GM12878 (cell line): Measurements from ENCODE around the gene NRM. TPM values are rescaled to one million over a fixed set of nuclear protein-coding genes. Genes with fewer than 3 reads are reported as not detected.

Source experiments
- ATAC-seq: fragments of 200-7000 bp; cut with Tn5 transposase; 3 replicates; pipeline ENCODE4 v1.9.1; 2020; ENCODE audit warnings: mild to moderate bottlenecking, moderate library complexity
- BruUV-seq: library from RNA; stranded (reverse); fragments of 400-500 nt; replicated peaks from 2 replicates; lab custom pipeline; 2021; lab: Mats Ljungman, UMichigan
- CTCF ChIA-PET: fragments of 300-600 bp; sonication (Branson Sonifier 250); formaldehyde crosslinking; extraction: SDS; loops from one replicate; lab custom pipeline; 2021; ENCODE audit warnings: inconsistent platforms; lab: Yijun Ruan, JAX
- POLR2A ChIA-PET: fragments of 350-600 bp; formaldehyde crosslinking; extraction: SDS; loops from one replicate; lab custom pipeline; 2021; ENCODE audit warnings: inconsistent platforms; lab: Charles Lee
- RAD21 ChIA-PET: fragments of 300-600 bp; sonication (Branson Sonifier 250); formaldehyde crosslinking; loops from one replicate; lab custom pipeline; 2023; ENCODE audit warnings: antibody characterized with exemption; ENCODE audit not compliant: unreplicated experiment; lab: Charles Lee
- SMC1A ChIA-PET: fragments of 300-600 bp; sonication (Branson Sonifier 250); formaldehyde crosslinking; loops from one replicate; lab custom pipeline; 2023; ENCODE audit not compliant: unreplicated experiment, uncharacterized antibody; lab: Charles Lee
- DNase-seq: peaks from one replicate; pipeline ENCODE4 v3.0.0-alpha.2; 2011; ENCODE audit warnings: low read depth, low spot score
- FAIRE-seq: peaks from 3 replicates; lab custom pipeline; 2011; peaks lifted over from hg19 to GRCh38; lab: Jason Lieb, UNC
- H2AFZ ChIP-seq: 2 replicates; pipeline ENCODE4 v1.6.0; 2011; ENCODE audit warnings: low read depth, low read length, control low read depth; ENCODE audit not compliant: control insufficient read depth
- H3K27ac ChIP-seq: 2 replicates; pipeline ENCODE4 v1.5.1; 2011; ENCODE audit warnings: control low read depth; ENCODE audit not compliant: control insufficient read depth, insufficient read depth
- H3K27me3 ChIP-seq, 2 experiments: replicated peaks in 1 of 2; 2 replicates each; pipeline versions ENCODE4 v1.6.0 to v1.6.1; 2011; ENCODE audit warnings: low read length in 1 of 2; ENCODE audit not compliant: control insufficient read depth in 2 of 2, insufficient read depth in 2 of 2
- H3K36me3 ChIP-seq, 2 experiments: 2 replicates each; pipeline ENCODE4 v1.5.1; 2011; ENCODE audit warnings: low read length in 1 of 2; ENCODE audit not compliant: control insufficient read depth in 2 of 2, insufficient read depth in 2 of 2
- H3K4me1 ChIP-seq: 2 replicates; pipeline ENCODE4 v1.6.1; 2011; ENCODE audit warnings: mild to moderate bottlenecking, low read length, moderate library complexity, mixed read lengths; ENCODE audit not compliant: control insufficient read depth, insufficient read depth
- H3K4me2 ChIP-seq: 2 replicates; pipeline ENCODE4 v1.6.0; 2011; ENCODE audit warnings: control low read depth; ENCODE audit not compliant: control insufficient read depth, insufficient read depth
- H3K4me3 ChIP-seq: fragments of 200-600 bp; sonication (generic); 2 replicates; pipeline ENCODE4 v1.5.1; 2016
- H3K79me2 ChIP-seq: 2 replicates; pipeline ENCODE4 v1.6.0; 2011; ENCODE audit warnings: low read length; ENCODE audit not compliant: control insufficient read depth, insufficient read depth
- H3K9ac ChIP-seq: 2 replicates; pipeline ENCODE4 v1.8.0; 2011; ENCODE audit warnings: low read length, control low read depth, mixed read lengths; ENCODE audit not compliant: control insufficient read depth, insufficient read depth
- H3K9me3 ChIP-seq: replicated peaks from 3 replicates; pipeline ENCODE4 v1.5.1; 2011; ENCODE audit warnings: mild to moderate bottlenecking, low read length; ENCODE audit not compliant: control insufficient read depth, insufficient read depth
- H4K20me1 ChIP-seq: 2 replicates; pipeline ENCODE4 v1.6.0; 2011; ENCODE audit not compliant: control insufficient read depth, insufficient read depth
- CBX5 ChIP-seq: sonication (generic); IDR thresholded peaks from 2 replicates; pipeline ENCODE4 v1.6.1; 2016; ENCODE audit warnings: low read depth, moderate library complexity, mild to moderate bottlenecking, inconsistent platforms
- EED ChIP-seq: sonication (generic); IDR thresholded peaks from 2 replicates; pipeline ENCODE4 v1.6.1; 2016; ENCODE audit warnings: antibody characterized with exemption, low read depth
- GATAD2B ChIP-seq: fragments of 450-650 bp; conservative IDR thresholded peaks from 2 replicates; pipeline ENCODE4 v1.6.1; 2017; ENCODE audit warnings: low read depth, mild to moderate bottlenecking, moderate library complexity
- HDAC2 ChIP-seq: fragments of 200-600 bp; sonication (generic); IDR thresholded peaks from 2 replicates; pipeline ENCODE4 v1.6.1; 2017
- IKZF1 ChIP-seq: fragments of 450-650 bp; conservative IDR thresholded peaks from 2 replicates; pipeline ENCODE4 v1.6.1; 2017; ENCODE audit warnings: antibody characterized with exemption, mild to moderate bottlenecking
- KLF5 ChIP-seq: fragments of 450-650 bp; IDR thresholded peaks from 2 replicates; pipeline ENCODE4 v1.6.1; 2014; ENCODE audit warnings: mild to moderate bottlenecking; ENCODE audit not compliant: partially characterized antibody
- LARP7 ChIP-seq: fragments of 450-650 bp; IDR thresholded peaks from 2 replicates; pipeline ENCODE4 v1.6.1; 2017; ENCODE audit warnings: mild to moderate bottlenecking
- NR2C1 ChIP-seq: fragments of 450-650 bp; IDR thresholded peaks from 2 replicates; pipeline ENCODE4 v1.6.1; 2017; ENCODE audit warnings: antibody characterized with exemption, mild to moderate bottlenecking, moderate library complexity
- RB1 ChIP-seq: fragments of 450-650 bp; formaldehyde crosslinking; IDR thresholded peaks from 2 replicates; pipeline ENCODE4 v1.6.1; 2017; ENCODE audit warnings: mild to moderate bottlenecking, borderline replicate concordance
- SMARCA5 ChIP-seq: fragments of 450-650 bp; IDR thresholded peaks from 2 replicates; pipeline ENCODE4 v1.6.1; 2017; ENCODE audit warnings: mild to moderate bottlenecking
- SMC3 ChIP-seq: IDR thresholded peaks from 2 replicates; pipeline ENCODE4 v1.6.1; 2011; ENCODE audit warnings: low read length, improper control_type of control experiment, borderline replicate concordance
- STAT3 ChIP-seq: IDR thresholded peaks from 2 replicates; pipeline ENCODE4 v1.6.1; 2011; ENCODE audit warnings: low read depth, low read length, improper control_type of control experiment
- WGBS: methylation state at CpG from one replicate; pipeline ENCODE4 v1.1.6; 2016; ENCODE audit warnings: low lambda C conversion rate; ENCODE audit not compliant: insufficient replicate concordance, insufficient coverage; ENCODE audit errors: missing lambda C conversion rate; 5-methylcytosine and 5-hydroxymethylcytosine counted together
- in situ Hi-C: fragments of 300-500 bp; cut with MboI; formaldehyde crosslinking; loops from 9 replicates; pipeline ENCODE4 v1.14.3; 2018; ENCODE audit warnings: mixed read lengths
- intact Hi-C: fragments of 100-400 bp; cut with micrococcal nuclease; formaldehyde crosslinking; loops from one replicate; pipeline ENCODE4 v1.14.2; 2022; ENCODE audit not compliant: unreplicated experiment
- polyA plus RNA-seq, 11 experiments: library from polyadenylated mRNA; depleted of rRNA in 4 of 11; unstranded in 6 of 11; stranded (reverse) in 5 of 11; fragments of >200 nt; fragmentation: Nextera tagmentation in 4 of 11; fragmentation: Illumina TruSeq in 1 of 11; extraction: Ambion mirVana in 4 of 11; extraction: Trizol in 1 of 11; gene quantifications; 1 replicate in 1 of 11; 2 replicates in 10 of 11; pipeline versions ENCODE4 v1.2.1 to v1.2.3, GENCODE V29; 2011 to 2016; ENCODE audit warnings: inconsistent platforms in 2 of 11, missing spikeins in 2 of 11, low read depth in 1 of 11
- total RNA-seq, 4 experiments: library from RNA; depleted of rRNA in 3 of 4; stranded (reverse); fragments of >200 nt in 3 of 4; fragmentation: Illumina TruSeq in 1 of 4; extraction: Trizol in 1 of 4; gene quantifications; 2 replicates each; pipeline versions ENCODE4 v1.2.1 to v1.2.3, GENCODE V29; 2013 to 2021
- TF ChIP-seq, protein P1 (sequence below), 3 experiments: IDR thresholded peaks in 2 of 3; conservative IDR thresholded peaks in 1 of 3; 2 replicates each; pipeline ENCODE4 v1.5.1; 2011; ENCODE audit warnings: low read depth in 3 of 3, low read length in 3 of 3, mild to moderate bottlenecking in 3 of 3, control low read depth in 2 of 3, moderate library complexity in 2 of 3, inconsistent platforms in 1 of 3, mixed read lengths in 1 of 3; ENCODE audit not compliant: control insufficient read depth in 2 of 3, insufficient read depth in 1 of 3; ENCODE audit errors: extremely low read depth in 1 of 3
- TF ChIP-seq, protein P2 (sequence below): fragments of 450-650 bp; IDR thresholded peaks from 2 replicates; pipeline ENCODE4 v1.6.1; 2017; ENCODE audit warnings: antibody characterized with exemption, mild to moderate bottlenecking, moderate library complexity
- TF ChIP-seq, protein P3 (sequence below): fragments of 450-650 bp; IDR thresholded peaks from 2 replicates; pipeline ENCODE4 v1.6.1; 2017; ENCODE audit warnings: low read depth, mild to moderate bottlenecking, moderate library complexity

NRM gene
- total and polyA plus RNA-seq, 10 of the 15 experiments (the other 5 are each of a cell fraction or from before 2014, with no cell fraction given) = 15.4 to 46.7 (median 29.0) TPM

DNA sequence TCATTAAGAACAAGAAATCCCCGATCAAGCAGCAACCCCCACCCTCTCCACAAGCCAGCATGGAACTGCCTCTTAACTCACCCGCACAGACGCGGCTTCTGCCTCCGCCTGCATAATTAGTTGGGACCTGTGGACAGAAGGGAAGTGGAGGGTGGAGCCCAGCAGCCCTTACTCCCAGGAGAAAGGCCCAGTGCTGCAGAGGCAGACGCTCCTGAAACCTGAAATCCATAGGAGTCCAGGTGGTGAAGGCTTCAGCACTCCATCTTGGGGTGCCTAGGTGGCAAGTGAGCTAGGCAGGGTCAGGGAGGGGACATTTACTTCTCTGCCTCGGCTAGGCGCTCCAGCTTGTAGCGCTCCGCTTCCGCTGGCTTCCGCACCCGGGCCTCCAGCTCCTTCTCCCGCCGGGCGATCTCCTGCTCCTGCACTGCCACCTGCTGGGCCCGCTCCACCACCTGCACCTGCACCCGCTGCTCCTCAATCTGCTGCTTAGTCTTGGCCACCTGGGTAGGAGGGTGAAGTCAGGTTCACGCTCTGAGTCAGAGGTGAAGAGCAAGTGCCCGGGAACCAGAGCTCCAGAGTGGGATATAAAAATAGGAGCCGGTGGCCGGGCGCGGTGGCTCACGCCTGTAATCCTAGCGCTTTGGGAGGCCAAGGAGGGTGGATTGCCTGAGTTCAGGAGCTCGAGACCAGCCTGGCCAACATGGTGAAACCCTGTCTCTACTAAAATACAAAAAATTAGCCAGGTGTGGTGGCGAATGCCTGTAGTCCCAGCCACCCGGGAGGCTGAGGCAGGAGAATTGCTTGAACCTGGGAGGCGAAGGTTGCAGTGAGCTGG is 40.0 kb upstream of the NRM start:
- Histone ChIP-seq H3K36me3 (peaks cover 12% of the 10 kb centered on the region in 2 experiments; a peak in 3 of 4 replicates), H3K9ac (no peak overlapping the region), H3K27ac (peak overlapping the region; percentile 32; the same call in 1 of the 2 replicates), H3K4me1 (peaks cover 13% of the 10 kb centered on the region), H2AFZ (peak overlapping the region; percentile 52), H3K4me2 (peak overlapping the region; percentile 74), H3K79me2 (peaks cover 2% of the 10 kb centered on the region), H3K27me3 (no peaks in the 10 kb centered on the region), H3K4me3 (no peak overlapping the region), H4K20me1 (peaks cover 1% of the 10 kb centered on the region; the same call in 1 of the 2 replicates), H3K9me3 (no peaks in the 10 kb centered on the region)
- POLR2A ChIA-PET = interaction anchor here (0.6 to 4.4 kb wide), 15 partner anchors 9 to 152 kb away, joined by 3 to 36 read pairs (median 4); partner anchors contain the start of genes MDC1 and NRM
- CTCF ChIA-PET = interaction anchor here (0.7 to 22.7 kb wide), 62 partner anchors 9 to 517 kb away, joined by 3 to 487 read pairs (median 6); partner anchors contain the start of genes ATAT1, DHX16, FLOT1 and GTF2H4
- SMC1A ChIA-PET = interaction anchor here (0.6 to 17.7 kb wide), 35 partner anchors 10 to 357 kb away, joined by 3 to 265 read pairs (median 4); partner anchors contain the start of genes DHX16, FLOT1, MDC1 and MRPS18B
- in situ Hi-C loops (loop anchor here (5.0 kb wide), 1 partner anchor 249 kb away; no protein-coding TSS in a partner anchor), intact Hi-C loops (loop anchor here (2.0 kb wide), 2 partner anchors 52 to 248 kb away; no protein-coding TSS in a partner anchor)
- RAD21 ChIA-PET = interaction anchor here (0.5 to 12.8 kb wide), 29 partner anchors 9 to 543 kb away, joined by 3 to 232 read pairs (median 5); partner anchors contain the start of genes DHX16, FLOT1, IER3 and MDC1
- WGBS = 18% methylated on average over 30 of the region's 30 CpGs
- FAIRE-seq = peak; percentile 76
- no peak for DNase-seq
- BruUV-seq = no TSS peak
- ATAC-seq = peak; percentile 87
- peak; percentile 73 for TF ChIP-seq IKZF1
- no peak for TF ChIP-seq HDAC2
- TF ChIP-seq KLF5 = peak; percentile 19
- no peak for TF ChIP-seq NR2C1
- TF ChIP-seq EED = peak; percentile 72; the same call in 1 of the 2 replicates
- no peak for TF ChIP-seq CBX5
- TF ChIP-seq, protein P1, sequence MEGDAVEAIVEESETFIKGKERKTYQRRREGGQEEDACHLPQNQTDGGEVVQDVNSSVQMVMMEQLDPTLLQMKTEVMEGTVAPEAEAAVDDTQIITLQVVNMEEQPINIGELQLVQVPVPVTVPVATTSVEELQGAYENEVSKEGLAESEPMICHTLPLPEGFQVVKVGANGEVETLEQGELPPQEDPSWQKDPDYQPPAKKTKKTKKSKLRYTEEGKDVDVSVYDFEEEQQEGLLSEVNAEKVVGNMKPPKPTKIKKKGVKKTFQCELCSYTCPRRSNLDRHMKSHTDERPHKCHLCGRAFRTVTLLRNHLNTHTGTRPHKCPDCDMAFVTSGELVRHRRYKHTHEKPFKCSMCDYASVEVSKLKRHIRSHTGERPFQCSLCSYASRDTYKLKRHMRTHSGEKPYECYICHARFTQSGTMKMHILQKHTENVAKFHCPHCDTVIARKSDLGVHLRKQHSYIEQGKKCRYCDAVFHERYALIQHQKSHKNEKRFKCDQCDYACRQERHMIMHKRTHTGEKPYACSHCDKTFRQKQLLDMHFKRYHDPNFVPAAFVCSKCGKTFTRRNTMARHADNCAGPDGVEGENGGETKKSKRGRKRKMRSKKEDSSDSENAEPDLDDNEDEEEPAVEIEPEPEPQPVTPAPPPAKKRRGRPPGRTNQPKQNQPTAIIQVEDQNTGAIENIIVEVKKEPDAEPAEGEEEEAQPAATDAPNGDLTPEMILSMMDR (IDR thresholded peaks at IDR 0.05 in 2 of 3, conservative IDR thresholded peaks at IDR 0.05 in 1 of 3; ENCODE audit: control insufficient read depth in 2 of 3, extremely low read depth in 1 of 3, insufficient read depth in 1 of 3, low read depth in 3 of 3, low read length in 3 of 3) = peak; percentile 83 to 96 (median 90)
- TF ChIP-seq LARP7 = peak; percentile 68
- peak; percentile 55; the same call in 1 of the 2 replicates for TF ChIP-seq STAT3
- peak; percentile 88; the same call in 1 of the 2 replicates for TF ChIP-seq SMARCA5
- TF ChIP-seq SMC3 = peak; percentile 85
- TF ChIP-seq RB1 = peak; percentile 84; the same call in 1 of the 2 replicates
- TF ChIP-seq, protein P2, sequence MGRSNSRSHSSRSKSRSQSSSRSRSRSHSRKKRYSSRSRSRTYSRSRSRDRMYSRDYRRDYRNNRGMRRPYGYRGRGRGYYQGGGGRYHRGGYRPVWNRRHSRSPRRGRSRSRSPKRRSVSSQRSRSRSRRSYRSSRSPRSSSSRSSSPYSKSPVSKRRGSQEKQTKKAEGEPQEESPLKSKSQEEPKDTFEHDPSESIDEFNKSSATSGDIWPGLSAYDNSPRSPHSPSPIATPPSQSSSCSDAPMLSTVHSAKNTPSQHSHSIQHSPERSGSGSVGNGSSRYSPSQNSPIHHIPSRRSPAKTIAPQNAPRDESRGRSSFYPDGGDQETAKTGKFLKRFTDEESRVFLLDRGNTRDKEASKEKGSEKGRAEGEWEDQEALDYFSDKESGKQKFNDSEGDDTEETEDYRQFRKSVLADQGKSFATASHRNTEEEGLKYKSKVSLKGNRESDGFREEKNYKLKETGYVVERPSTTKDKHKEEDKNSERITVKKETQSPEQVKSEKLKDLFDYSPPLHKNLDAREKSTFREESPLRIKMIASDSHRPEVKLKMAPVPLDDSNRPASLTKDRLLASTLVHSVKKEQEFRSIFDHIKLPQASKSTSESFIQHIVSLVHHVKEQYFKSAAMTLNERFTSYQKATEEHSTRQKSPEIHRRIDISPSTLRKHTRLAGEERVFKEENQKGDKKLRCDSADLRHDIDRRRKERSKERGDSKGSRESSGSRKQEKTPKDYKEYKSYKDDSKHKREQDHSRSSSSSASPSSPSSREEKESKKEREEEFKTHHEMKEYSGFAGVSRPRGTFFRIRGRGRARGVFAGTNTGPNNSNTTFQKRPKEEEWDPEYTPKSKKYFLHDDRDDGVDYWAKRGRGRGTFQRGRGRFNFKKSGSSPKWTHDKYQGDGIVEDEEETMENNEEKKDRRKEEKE = no peak
- TF ChIP-seq, protein P3, sequence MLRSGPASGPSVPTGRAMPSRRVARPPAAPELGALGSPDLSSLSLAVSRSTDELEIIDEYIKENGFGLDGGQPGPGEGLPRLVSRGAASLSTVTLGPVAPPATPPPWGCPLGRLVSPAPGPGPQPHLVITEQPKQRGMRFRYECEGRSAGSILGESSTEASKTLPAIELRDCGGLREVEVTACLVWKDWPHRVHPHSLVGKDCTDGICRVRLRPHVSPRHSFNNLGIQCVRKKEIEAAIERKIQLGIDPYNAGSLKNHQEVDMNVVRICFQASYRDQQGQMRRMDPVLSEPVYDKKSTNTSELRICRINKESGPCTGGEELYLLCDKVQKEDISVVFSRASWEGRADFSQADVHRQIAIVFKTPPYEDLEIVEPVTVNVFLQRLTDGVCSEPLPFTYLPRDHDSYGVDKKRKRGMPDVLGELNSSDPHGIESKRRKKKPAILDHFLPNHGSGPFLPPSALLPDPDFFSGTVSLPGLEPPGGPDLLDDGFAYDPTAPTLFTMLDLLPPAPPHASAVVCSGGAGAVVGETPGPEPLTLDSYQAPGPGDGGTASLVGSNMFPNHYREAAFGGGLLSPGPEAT = 0 out of 2 replicates have a peak, but pooled peaks have one; percentile 28
- 0 out of 2 replicates have a peak, but pooled peaks have one; percentile 13 for TF ChIP-seq GATAD2B
